Neural progenitor cell (in vitro differentiated cells): ENCODE results near the gene PPFIA1. TPM values are rescaled to one million over a fixed set of nuclear protein-coding genes. Genes with fewer than 3 reads are reported as not detected.

Experiments
- DNase-seq: peaks from one replicate; pipeline ENCODE4 v3.0.0-alpha.2; 2016; ENCODE audit warnings: low spot score
- H2AFZ ChIP-seq: fragments of 200-600 bp; sonication (generic); replicated peaks from 2 replicates; pipeline ENCODE4 v1.6.1; 2016; ENCODE audit warnings: antibody characterized with exemption
- H3F3A ChIP-seq: fragments of 200-600 bp; sonication (generic); 2 replicates; pipeline ENCODE4 v1.6.1; 2016; ENCODE audit warnings: antibody characterized with exemption, low read depth
- H3K27ac ChIP-seq: fragments of 200-600 bp; sonication (generic); 2 replicates; pipeline ENCODE4 v1.5.1; 2016; ENCODE audit warnings: mild to moderate bottlenecking
- H3K27me3 ChIP-seq: fragments of 200-600 bp; sonication (generic); 2 replicates; pipeline ENCODE4 v1.6.1; 2016; ENCODE audit warnings: mild to moderate bottlenecking, moderate library complexity
- H3K36me3 ChIP-seq: fragments of 200-600 bp; sonication (generic); 2 replicates; pipeline ENCODE4 v1.5.1; 2016
- H3K4me1 ChIP-seq: fragments of 200-600 bp; sonication (generic); 2 replicates; pipeline ENCODE4 v1.6.1; 2016; ENCODE audit warnings: mixed run types
- H3K4me2 ChIP-seq: fragments of 200-600 bp; sonication (generic); 2 replicates; pipeline ENCODE4 v1.6.1; 2016
- H3K4me3 ChIP-seq: fragments of 200-600 bp; sonication (generic); 2 replicates; pipeline ENCODE4 v1.5.1; 2016
- H3K79me2 ChIP-seq: fragments of 200-600 bp; sonication (generic); 2 replicates; pipeline ENCODE4 v1.6.1; 2016; ENCODE audit warnings: low read depth
- H3K9ac ChIP-seq: fragments of 200-600 bp; sonication (generic); 2 replicates; pipeline ENCODE4 v1.6.1; 2016
- H3K9me3 ChIP-seq: fragments of 200-600 bp; sonication (generic); 2 replicates; pipeline ENCODE4 v1.5.1; 2016; ENCODE audit warnings: low read depth
- H4K20me1 ChIP-seq: fragments of 200-600 bp; sonication (generic); 2 replicates; pipeline ENCODE4 v1.6.1; 2016; ENCODE audit warnings: low read depth
- H3K27ac Mint-ChIP-seq: 3 replicates; pipeline ENCODE4 v1.8.0; 2021; ENCODE audit warnings: mixed read lengths
- H3K27me3 Mint-ChIP-seq: 2 replicates; pipeline ENCODE4 v1.8.0; 2022; ENCODE audit warnings: low read depth, mild to moderate bottlenecking, inconsistent platforms, moderate library complexity, mixed read lengths; ENCODE audit not compliant: insufficient read depth
- H3K36me3 Mint-ChIP-seq: 3 replicates; pipeline ENCODE4 v1.8.0; 2021; ENCODE audit warnings: mixed read lengths
- H3K4me1 Mint-ChIP-seq: 3 replicates; pipeline ENCODE4 v1.8.0; 2021; ENCODE audit warnings: mixed read lengths
- H3K4me3 Mint-ChIP-seq: 3 replicates; pipeline ENCODE4 v1.8.0; 2021; ENCODE audit warnings: mild to moderate bottlenecking, moderate library complexity, mixed read lengths
- H3K9me3 Mint-ChIP-seq: 3 replicates; pipeline ENCODE4 v1.8.0; 2020; ENCODE audit warnings: mixed read lengths
- CTCF ChIP-seq: fragments of 200-600 bp; sonication (generic); IDR thresholded peaks from 2 replicates; pipeline ENCODE4 v1.5.1; 2017; ENCODE audit warnings: antibody characterized with exemption, mild to moderate bottlenecking
- EZH2 ChIP-seq: fragments of 200-600 bp; sonication (generic); IDR thresholded peaks from 2 replicates; pipeline ENCODE4 v1.6.1; 2017; ENCODE audit warnings: antibody characterized with exemption, mild to moderate bottlenecking, moderate library complexity
- EZH2phosphoT487 ChIP-seq: fragments of 200-600 bp; sonication (generic); IDR thresholded peaks from 2 replicates; pipeline ENCODE4 v1.6.1; 2017; ENCODE audit warnings: antibody characterized with exemption
- total RNA-seq: library from RNA; depleted of rRNA; stranded (reverse); fragments of >200 nt; gene quantifications from 2 replicates; pipeline ENCODE4 v1.2.3, GENCODE V29; 2015; ENCODE audit warnings: low replicate concordance

Gene PPFIA1
- total RNA-seq, 1 donor from 2014 or later: 42.6 TPM

- TF ChIP-seq EZH2: no peak
- TF ChIP-seq CTCF: no peak
- TF ChIP-seq EZH2phosphoT487: no peak
- no peaks in the 10 kb centered on the region for H3K4me1 Mint-ChIP-seq
Observed at GRCh38 chr11:70288721-70289120, 18.2 kb downstream of the PPFIA1 start.

GRCh38 chr11:70289582-70289981 is 19.1 kb downstream of the PPFIA1 start:
- Histone ChIP-seq H3K27me3 (no peaks in the 10 kb centered on the region), H3K4me3 (no peak overlapping the region), H3K4me2 (no peak overlapping the region), H3K36me3 (no peaks in the 10 kb centered on the region), H3K79me2 (peaks cover 91% of the 10 kb centered on the region), H3K9me3 (no peaks in the 10 kb centered on the region), H3K4me1 (no peaks in the 10 kb centered on the region), H4K20me1 (peaks cover 16% of the 10 kb centered on the region), H2AFZ (no peak overlapping the region), H3K9ac (no peak overlapping the region), H3K27ac (no peak overlapping the region), H3F3A (peaks cover 4% of the 10 kb centered on the region)
- Mint-ChIP-seq H3K4me1 (peaks cover 5% of the 10 kb centered on the region), H3K27ac (no peak overlapping the region), H3K9me3 (peaks cover 3% of the 10 kb centered on the region), H3K4me3 (no peak overlapping the region), H3K36me3 (peaks cover 43% of the 10 kb centered on the region), H3K27me3 (peaks cover 6% of the 10 kb centered on the region)
- DNase-seq: no peak
- no peak for TF ChIP-seq EZH2
- no peak for TF ChIP-seq CTCF
- no peak for TF ChIP-seq EZH2phosphoT487

More at GRCh38 chr11:70288721-70289120, 18.2 kb downstream of the PPFIA1 start:
- Histone ChIP-seq H3K9ac (no peak overlapping the region), H3K27me3 (no peaks in the 10 kb centered on the region), H2AFZ (no peak overlapping the region), H3K79me2 (peaks cover 94% of the 10 kb centered on the region), H4K20me1 (peaks cover 18% of the 10 kb centered on the region), H3K27ac (no peak overlapping the region), H3K36me3 (no peaks in the 10 kb centered on the region), H3K4me3 (no peak overlapping the region), H3K4me1 (no peaks in the 10 kb centered on the region), H3K9me3 (no peaks in the 10 kb centered on the region), H3K4me2 (no peak overlapping the region), H3F3A (no peaks in the 10 kb centered on the region)
- peaks cover 42% of the 10 kb centered on the region for H3K36me3 Mint-ChIP-seq
- no peak overlapping the region for H3K4me3 Mint-ChIP-seq
- peaks cover 6% of the 10 kb centered on the region for H3K27me3 Mint-ChIP-seq
- H3K9me3 Mint-ChIP-seq: no peaks in the 10 kb centered on the region
- H3K27ac Mint-ChIP-seq: no peak overlapping the region
- DNase-seq: no peak

- Histone ChIP-seq H3K9me3 (no peaks in the 10 kb centered on the region), H3F3A (peaks cover 4% of the 10 kb centered on the region), H3K27me3 (no peaks in the 10 kb centered on the region), H3K27ac (no peak overlapping the region), H2AFZ (no peak overlapping the region), H3K36me3 (no peaks in the 10 kb centered on the region), H3K4me2 (no peak overlapping the region), H4K20me1 (peaks cover 16% of the 10 kb centered on the region), H3K9ac (no peak overlapping the region), H3K79me2 (peaks cover 83% of the 10 kb centered on the region), H3K4me3 (no peak overlapping the region), H3K4me1 (no peaks in the 10 kb centered on the region)
- H3K27me3 Mint-ChIP-seq: peaks cover 6% of the 10 kb centered on the region
- DNase-seq: no peak
- no peak overlapping the region for H3K27ac Mint-ChIP-seq
- no peak for TF ChIP-seq EZH2
- peaks cover 5% of the 10 kb centered on the region for H3K4me1 Mint-ChIP-seq
- peaks cover 3% of the 10 kb centered on the region for H3K9me3 Mint-ChIP-seq
- H3K4me3 Mint-ChIP-seq: no peak overlapping the region
- H3K36me3 Mint-ChIP-seq: peaks cover 40% of the 10 kb centered on the region
Observed at GRCh38 chr11:70290361-70291065, 20.0 kb downstream of the PPFIA1 start.

- Mint-ChIP-seq H3K36me3 (peaks cover 31% of the 10 kb centered on the region), H3K27me3 (peaks cover 6% of the 10 kb centered on the region), H3K4me1 (peaks cover 5% of the 10 kb centered on the region), H3K4me3 (no peak overlapping the region), H3K9me3 (peaks cover 3% of the 10 kb centered on the region), H3K27ac (no peak overlapping the region)
- TF ChIP-seq EZH2 (no peak), EZH2phosphoT487 (no peak), CTCF (no peak)
- no peak overlapping the region for H3K4me2 ChIP-seq
- no peaks in the 10 kb centered on the region for H3K9me3 ChIP-seq
- H3K4me1 ChIP-seq: no peaks in the 10 kb centered on the region
- no peak overlapping the region for H3K9ac ChIP-seq
- H3K36me3 ChIP-seq: no peaks in the 10 kb centered on the region
- H3K27ac ChIP-seq: no peak overlapping the region
- H2AFZ ChIP-seq: no peak overlapping the region
- H3K27me3 ChIP-seq: no peaks in the 10 kb centered on the region
- no peak for DNase-seq
- H3F3A ChIP-seq: peaks cover 4% of the 10 kb centered on the region
- peaks cover 74% of the 10 kb centered on the region for H3K79me2 ChIP-seq
- no peak overlapping the region for H3K4me3 ChIP-seq
- H4K20me1 ChIP-seq: peaks cover 16% of the 10 kb centered on the region
Observed at GRCh38 chr11:70292166-70292565, 21.7 kb downstream of the PPFIA1 start.
